HepG2 (cell line): ENCODE results near the gene HSPB8. TPM values are rescaled to one million over a fixed set of nuclear protein-coding genes. Genes with fewer than 3 reads are reported as not detected.

Experiments
- ATAC-seq: fragments of 200-7000 bp; cut with Tn5 transposase; 3 replicates; pipeline ENCODE4 v1.9.1; 2020; ENCODE audit warnings: mild to moderate bottlenecking, moderate library complexity
- BruUV-seq: library from RNA; stranded (reverse); fragments of 400-500 nt; replicated peaks from 2 replicates; lab custom pipeline; 2021; lab: Mats Ljungman, UMichigan
- CTCF ChIA-PET: fragments of 300-600 bp; formaldehyde crosslinking; extraction: SDS; loops from one replicate; lab custom pipeline; 2021; ENCODE audit warnings: low total read pairs, inconsistent platforms, low intra/inter-chr PET ratio; lab: Yijun Ruan, JAX
- POLR2A ChIA-PET: fragments of 350-600 bp; sonication (Branson Sonifier 250); formaldehyde crosslinking; loops from one replicate; lab custom pipeline; 2020; ENCODE audit warnings: antibody characterized with exemption, inconsistent platforms; lab: Yijun Ruan, JAX
- DNase-seq: peaks from one replicate; pipeline ENCODE4 v3.0.0-alpha.2; 2015; ENCODE audit warnings: low spot score
- FAIRE-seq: peaks from 3 replicates; lab custom pipeline; 2011; peaks lifted over from hg19 to GRCh38; lab: Jason Lieb, UNC
- H2AFZ ChIP-seq: one replicate; pipeline ENCODE4 v1.6.1; 2011; ENCODE audit warnings: low read length, inconsistent platforms
- H3K27ac ChIP-seq: fragments of 300-600 bp; 3 replicates; pipeline ENCODE4 v1.8.0; 2011; ENCODE audit warnings: mixed run types, mild to moderate bottlenecking, mixed read lengths, low read length, inconsistent platforms; ENCODE audit not compliant: insufficient read depth; ENCODE audit errors: extremely low read length
- H3K27me3 ChIP-seq, 2 experiments: fragments of 200-600 bp in 1 of 2; 2 replicates in 1 of 2; 3 replicates in 1 of 2; pipeline versions ENCODE4 v1.6.0 to v1.8.0; 2011; ENCODE audit warnings: low read length in 2 of 2, mild to moderate bottlenecking in 2 of 2, moderate library complexity in 2 of 2, inconsistent platforms in 1 of 2; ENCODE audit not compliant: insufficient read depth in 2 of 2, control insufficient read depth in 1 of 2
- H3K36me3 ChIP-seq, 2 experiments: fragments of 200-600 bp in 1 of 2; replicated peaks in 1 of 2; 2 replicates in 1 of 2; 3 replicates in 1 of 2; pipeline versions ENCODE4 v1.5.1 to v1.8.0; 2011; ENCODE audit warnings: low read length in 2 of 2, inconsistent platforms in 1 of 2; ENCODE audit not compliant: insufficient read depth in 2 of 2, control insufficient read depth in 1 of 2
- H3K4me1 ChIP-seq: 2 replicates; pipeline ENCODE4 v1.5.1; 2012; ENCODE audit warnings: low read length, inconsistent platforms; ENCODE audit not compliant: insufficient read depth
- H3K4me2 ChIP-seq: 2 replicates; pipeline ENCODE4 v1.6.0; 2011; ENCODE audit warnings: low read depth, low read length, inconsistent platforms
- H3K4me3 ChIP-seq, 3 experiments: fragments of 200-600 bp in 1 of 3; sonication (generic), shearing (Covaris generic) in 1 of 3; replicated peaks in 1 of 3; 2 replicates each; pipeline ENCODE4 v1.5.1; 2011 to 2016; ENCODE audit warnings: low read length in 3 of 3, inconsistent platforms in 2 of 3, low read depth in 2 of 3, mild to moderate bottlenecking in 2 of 3, control low read depth in 1 of 3, mixed read lengths in 1 of 3; ENCODE audit not compliant: insufficient read depth in 1 of 3
- H3K79me2 ChIP-seq: one replicate; pipeline ENCODE4 v1.6.1; 2011; ENCODE audit warnings: low read length, inconsistent platforms; ENCODE audit not compliant: insufficient read depth
- H3K9ac ChIP-seq: 2 replicates; pipeline ENCODE4 v1.6.0; 2011; ENCODE audit warnings: mild to moderate bottlenecking, low read depth, low read length, inconsistent platforms; ENCODE audit not compliant: insufficient read depth
- H3K9me3 ChIP-seq: 2 replicates; pipeline ENCODE4 v1.5.1; 2012; ENCODE audit warnings: mild to moderate bottlenecking, low read length
- H4K20me1 ChIP-seq: 2 replicates; pipeline ENCODE4 v1.6.0; 2011; ENCODE audit warnings: inconsistent platforms, mild to moderate bottlenecking, low read length, moderate library complexity; ENCODE audit not compliant: insufficient read depth
- CENPT ChIP-seq: sonication (generic); formaldehyde crosslinking; IDR thresholded peaks from 2 replicates; pipeline ENCODE4 v1.8.0; 2022; ENCODE audit warnings: low read depth, mild to moderate bottlenecking, moderate library complexity, missing genetic modification reagents
- GZF1 ChIP-seq: sonication (generic); formaldehyde crosslinking; IDR thresholded peaks from 2 replicates; pipeline ENCODE4 v1.5.1; 2020; ENCODE audit warnings: mild to moderate bottlenecking, missing genetic modification reagents
- NFYC ChIP-seq: IDR thresholded peaks from 2 replicates; pipeline ENCODE4 v1.6.1; 2016; ENCODE audit warnings: missing genetic modification reagents, missing compliant biosample characterization
- RBM22 ChIP-seq: fragments of 200-400 bp; formaldehyde crosslinking; optimal IDR thresholded peaks from 2 replicates; pipeline ENCODE3; 2017; ENCODE audit warnings: mild to moderate bottlenecking, low read length, moderate library complexity
- SYNCRIP ChIP-seq: fragments of 200-400 bp; formaldehyde crosslinking; IDR thresholded peaks from 2 replicates; pipeline ENCODE4 v1.6.1; 2018; ENCODE audit warnings: mild to moderate bottlenecking, low read depth, low read length; ENCODE audit not compliant: insufficient read depth
- TRIM24 ChIP-seq: sonication (generic); formaldehyde crosslinking; IDR thresholded peaks from 2 replicates; pipeline ENCODE4 v1.8.0; 2022; ENCODE audit warnings: mild to moderate bottlenecking, missing genetic modification reagents
- U2AF2 ChIP-seq: fragments of 200-400 bp; formaldehyde crosslinking; IDR thresholded peaks from 2 replicates; pipeline ENCODE4 v1.6.1; 2017; ENCODE audit warnings: low read depth, mild to moderate bottlenecking, low read length
- ZBTB33 ChIP-seq: sonication (generic); formaldehyde crosslinking; IDR thresholded peaks from 2 replicates; pipeline ENCODE4 v1.4.0; 2020; ENCODE audit warnings: missing genetic modification reagents
- ZFP1 ChIP-seq: IDR thresholded peaks from 2 replicates; pipeline ENCODE4 v1.6.1; 2016
- ZIK1 ChIP-seq: sonication (generic); formaldehyde crosslinking; IDR thresholded peaks from 2 replicates; pipeline ENCODE4 v1.5.0; 2020; ENCODE audit warnings: mild to moderate bottlenecking, low read depth, missing genetic modification reagents, borderline replicate concordance
- ZNF30 ChIP-seq: sonication (generic); formaldehyde crosslinking; IDR thresholded peaks from 2 replicates; pipeline ENCODE4 v1.5.0; 2020; ENCODE audit warnings: mild to moderate bottlenecking, missing genetic modification reagents
- ZNF589 ChIP-seq: sonication (generic); formaldehyde crosslinking; conservative IDR thresholded peaks from 2 replicates; pipeline ENCODE4 v1.8.0; 2022; ENCODE audit warnings: mild to moderate bottlenecking, moderate library complexity, missing genetic modification reagents
- ZNF746 ChIP-seq: sonication (generic); formaldehyde crosslinking; IDR thresholded peaks from 2 replicates; pipeline ENCODE4 v1.8.0; 2022; ENCODE audit warnings: mild to moderate bottlenecking, missing genetic modification reagents
- ZNF766 ChIP-seq: sonication (generic); formaldehyde crosslinking; IDR thresholded peaks from 2 replicates; pipeline ENCODE4 v1.5.0; 2020; ENCODE audit warnings: missing genetic modification reagents, borderline replicate concordance
- WGBS: methylation state at CpG from one replicate; pipeline ENCODE4 v1.1.6; 2017; ENCODE audit warnings: low lambda C conversion rate; 5-methylcytosine and 5-hydroxymethylcytosine counted together
- in situ Hi-C: cut with HindIII; loops from 2 replicates; pipeline ENCODE4 v1.10.0; 2017; ENCODE audit warnings: low pct_unique_long_range_greater_than_20kb; ENCODE audit not compliant: extremely low pct_ligation_motif_present
- intact Hi-C: fragments of 100-400 bp; cut with micrococcal nuclease; formaldehyde crosslinking; loops from one replicate; pipeline ENCODE4 v1.10.0; 2022; ENCODE audit not compliant: unreplicated experiment
- polyA plus RNA-seq, 8 experiments: library from polyadenylated mRNA; depleted of rRNA in 3 of 8; stranded (reverse) in 7 of 8; unstranded in 1 of 8; fragments of >200 nt; fragmentation: Illumina TruSeq in 4 of 8; extraction: Trizol in 4 of 8; gene quantifications; 2 replicates each; pipeline versions ENCODE4 v1.2.1 to v1.2.3, GENCODE V29; 2011 to 2016; ENCODE audit warnings: low read depth in 4 of 8, missing spikeins in 1 of 8, mixed read lengths in 1 of 8; ENCODE audit not compliant: insufficient read depth in 1 of 8
- total RNA-seq, 5 experiments: library from RNA; depleted of rRNA; stranded (reverse); fragments of >200 nt; fragmentation: Illumina TruSeq; extraction: Trizol; gene quantifications; 2 replicates each; pipeline ENCODE4 v1.2.3, GENCODE V29; 2016; ENCODE audit warnings: low read depth in 1 of 5

Gene HSPB8
- total and polyA plus RNA-seq, 2 of the 13 experiments (the other 11 are each of a cell fraction or from before 2014, with no cell fraction given): 0.49 to 0.54 TPM

DNA sequence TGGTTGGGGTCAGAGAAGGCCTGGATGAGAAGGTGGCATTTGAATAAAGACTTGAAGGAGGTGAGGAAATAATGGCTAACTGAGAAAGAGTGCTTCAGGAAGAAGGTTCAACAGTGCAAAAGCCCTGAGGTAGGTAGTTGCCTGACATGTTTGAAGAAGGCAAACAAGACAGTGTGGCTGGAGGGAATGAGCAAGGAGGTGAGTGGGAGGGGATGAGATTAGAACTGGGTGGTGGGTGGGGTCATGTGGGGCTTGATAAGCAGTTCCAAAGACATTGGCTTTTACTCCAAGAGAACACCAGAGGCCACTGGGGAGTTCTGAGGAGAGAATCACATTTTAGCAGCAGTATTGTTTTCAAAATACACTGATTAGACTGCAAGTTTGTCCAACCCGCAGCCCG lies 50.5 kb downstream of the HSPB8 start:
- Histone ChIP-seq H3K27ac (no peak overlapping the region), H3K36me3 (no peaks in the 10 kb centered on the region), H3K4me3 (no peak overlapping the region), H3K4me2 (no peak overlapping the region), H3K9me3 (no peaks in the 10 kb centered on the region), H2AFZ (no peak overlapping the region), H3K27me3 (no peaks in the 10 kb centered on the region), H3K4me1 (no peaks in the 10 kb centered on the region), H4K20me1 (no peaks in the 10 kb centered on the region), H3K79me2 (no peaks in the 10 kb centered on the region), H3K9ac (no peak overlapping the region)
- DNase-seq: no peak
- FAIRE-seq: no peak
- in situ Hi-C loops (no loop called here), intact Hi-C loops (no loop called here)
- 65% methylated on average over 2 of the region's 2 CpGs for WGBS
- ChIA-PET CTCF (no interaction called here), POLR2A (no interaction called here)
- ATAC-seq: no peak
- TF ChIP-seq GZF1 (CRISPR knock-in tag) (no peak), ZFP1 (CRISPR knock-in tag) (no peak), RBM22 (no peak), ZNF766 (no peak), ZNF30 (CRISPR knock-in tag) (no peak), ZNF589 (CRISPR knock-in tag) (no peak), CENPT (CRISPR knock-in tag) (no peak), TRIM24 (CRISPR knock-in tag) (no peak), NFYC (no peak), U2AF2 (no peak), ZIK1 (CRISPR knock-in tag) (no peak), ZBTB33 (CRISPR knock-in tag) (no peak), SYNCRIP (no peak), ZNF746 (no peak)
- BruUV-seq: no TSS peak
